IMR-90 (cell line): ENCODE measurements around the gene TMEM213. TPM values are rescaled to one million over a fixed set of nuclear protein-coding genes. Genes with fewer than 3 reads are reported as not detected.

Experiments used
- ATAC-seq: fragments of 200-7000 bp; cut with Tn5 transposase; 2 replicates; pipeline ENCODE4 v1.9.1; 2020; ENCODE audit warnings: low read depth, mild to moderate bottlenecking, moderate library complexity
- Bru-seq: library from RNA; stranded (reverse); fragments of 400-500 nt; gene quantifications from one replicate; lab custom pipeline; 2021; lab: Mats Ljungman, UMichigan
- BruChase-seq, 2 experiments: library from RNA; stranded (reverse); fragments of 400-500 nt; gene quantifications; one replicate each; lab custom pipeline; 2021; lab: Mats Ljungman, UMichigan
- BruUV-seq: library from RNA; stranded (reverse); fragments of 400-500 nt; replicated peaks from 2 replicates; lab custom pipeline; 2021; lab: Mats Ljungman, UMichigan
- CTCF ChIA-PET: fragments of 300-600 bp; formaldehyde crosslinking; extraction: SDS; loops from one replicate; lab custom pipeline; 2021; ENCODE audit warnings: antibody characterized with exemption; lab: Yijun Ruan, JAX
- POLR2A ChIA-PET: fragments of 300-600 bp; sonication (Branson Sonifier 250); formaldehyde crosslinking; loops from one replicate; lab custom pipeline; 2022; ENCODE audit warnings: antibody characterized with exemption; ENCODE audit not compliant: unreplicated experiment; lab: Charles Lee
- DNase-seq: peaks from one replicate; pipeline ENCODE4 v3.0.0; 2013
- H2AFZ ChIP-seq: replicated peaks from 2 replicates; pipeline ENCODE3; 2013; ENCODE audit warnings: low read length, mild to moderate bottlenecking; ENCODE audit not compliant: poor library complexity
- H2AK5ac ChIP-seq: 2 replicates; pipeline ENCODE4 v1.6.1; 2013; ENCODE audit warnings: low read depth, low read length, inconsistent platforms
- H2AK9ac ChIP-seq: replicated peaks from 2 replicates; pipeline ENCODE3; 2013; ENCODE audit warnings: mild to moderate bottlenecking, low read depth, low read length, moderate library complexity; ENCODE audit not compliant: poor library complexity
- H2BK120ac ChIP-seq: 2 replicates; pipeline ENCODE4 v1.6.1; 2013; ENCODE audit warnings: low read depth, low read length, inconsistent platforms
- H2BK15ac ChIP-seq: 3 replicates; pipeline ENCODE4 v1.6.1; 2013; ENCODE audit warnings: low read depth, low read length, inconsistent platforms
- H2BK20ac ChIP-seq: 2 replicates; pipeline ENCODE4 v1.6.1; 2013; ENCODE audit warnings: low read depth, mild to moderate bottlenecking, inconsistent platforms, low read length, moderate library complexity
- H2BK5ac ChIP-seq: 2 replicates; pipeline ENCODE4 v1.6.1; 2013; ENCODE audit warnings: mild to moderate bottlenecking, low read depth, low read length, inconsistent platforms; ENCODE audit not compliant: poor library complexity, severe bottlenecking
- H3K14ac ChIP-seq: replicated peaks from 2 replicates; pipeline ENCODE4 v1.6.1; 2013; ENCODE audit warnings: low read depth, low read length, inconsistent platforms
- H3K18ac ChIP-seq: 2 replicates; pipeline ENCODE4 v1.6.1; 2013; ENCODE audit warnings: low read depth, low read length, control low read depth
- H3K23ac ChIP-seq: 2 replicates; pipeline ENCODE4 v1.6.1; 2013; ENCODE audit warnings: low read depth, low read length, inconsistent platforms
- H3K27ac ChIP-seq: 2 replicates; pipeline ENCODE4 v1.5.1; 2013; ENCODE audit warnings: mild to moderate bottlenecking, control low read depth, low read length; ENCODE audit not compliant: insufficient read depth
- H3K27me3 ChIP-seq: 2 replicates; pipeline ENCODE4 v1.6.1; 2013; ENCODE audit warnings: low read length; ENCODE audit not compliant: control insufficient read depth, insufficient read depth
- H3K36me3 ChIP-seq: 2 replicates; pipeline ENCODE4 v1.6.1; 2013; ENCODE audit warnings: low read length, mixed read lengths; ENCODE audit not compliant: control insufficient read depth, insufficient read depth
- H3K4ac ChIP-seq: 2 replicates; pipeline ENCODE4 v1.6.1; 2013; ENCODE audit warnings: low read depth, low read length, inconsistent platforms
- H3K4me1 ChIP-seq: 2 replicates; pipeline ENCODE4 v1.6.1; 2013; ENCODE audit warnings: low read length, mixed read lengths; ENCODE audit not compliant: control insufficient read depth, insufficient read depth
- H3K4me2 ChIP-seq: 2 replicates; pipeline ENCODE4 v1.6.1; 2013; ENCODE audit warnings: low read depth, mild to moderate bottlenecking, control low read depth, low read length, moderate library complexity
- H3K4me3 ChIP-seq: 2 replicates; pipeline ENCODE4 v1.5.1; 2013; ENCODE audit warnings: low read depth, mild to moderate bottlenecking, control low read depth, low read length, moderate library complexity; ENCODE audit not compliant: insufficient read depth
- H3K56ac ChIP-seq: 2 replicates; pipeline ENCODE4 v1.6.1; 2013; ENCODE audit warnings: low read length, inconsistent platforms; ENCODE audit not compliant: insufficient read depth; ENCODE audit errors: extremely low read depth
- H3K79me1 ChIP-seq, 2 experiments: 2 replicates each; pipeline ENCODE4 v1.6.1; 2013; ENCODE audit warnings: low read length in 2 of 2, inconsistent platforms in 1 of 2, low read depth in 1 of 2
- H3K9ac ChIP-seq: 2 replicates; pipeline ENCODE4 v1.6.1; 2013; ENCODE audit warnings: low read depth, low read length, control low read depth
- H3K9me1 ChIP-seq: 2 replicates; pipeline ENCODE4 v1.6.1; 2013; ENCODE audit warnings: low read length, inconsistent platforms; ENCODE audit not compliant: insufficient read depth
- H3K9me3 ChIP-seq: 2 replicates; pipeline ENCODE4 v1.6.1; 2013; ENCODE audit warnings: low read length; ENCODE audit not compliant: control insufficient read depth, insufficient read depth
- H4K20me1 ChIP-seq: 2 replicates; pipeline ENCODE4 v1.6.1; 2013; ENCODE audit warnings: low read length, inconsistent platforms; ENCODE audit not compliant: insufficient read depth
- H4K5ac ChIP-seq: 2 replicates; pipeline ENCODE4 v1.6.1; 2013; ENCODE audit warnings: mild to moderate bottlenecking, low read depth, low read length, control low read depth
- H4K8ac ChIP-seq, 2 experiments: 2 replicates each; pipeline ENCODE4 v1.6.1; 2013; ENCODE audit warnings: low read depth in 2 of 2, low read length in 2 of 2, control low read depth in 1 of 2, inconsistent platforms in 1 of 2
- H4K91ac ChIP-seq: 2 replicates; pipeline ENCODE4 v1.6.1; 2013; ENCODE audit warnings: low read depth, low read length, inconsistent platforms; ENCODE audit not compliant: insufficient read depth
- BHLHE40 ChIP-seq: fragments of 150-350 bp; IDR thresholded peaks from 2 replicates; pipeline ENCODE4 v1.6.1; 2016; ENCODE audit warnings: mild to moderate bottlenecking, low read depth, low read length
- CEBPB ChIP-seq: IDR thresholded peaks from 2 replicates; pipeline ENCODE4 v1.6.1; 2012; ENCODE audit warnings: low read depth, low read length, improper control_type of control experiment
- CHD1 ChIP-seq: IDR thresholded peaks from 2 replicates; pipeline ENCODE4 v1.6.1; 2012; ENCODE audit warnings: low read depth, low read length, improper control_type of control experiment
- FOS ChIP-seq: fragments of 150-350 bp; IDR thresholded peaks from 2 replicates; pipeline ENCODE4 v1.6.1; 2016; ENCODE audit warnings: low read depth, low read length
- MAFK ChIP-seq: IDR thresholded peaks from 2 replicates; pipeline ENCODE4 v1.6.1; 2012; ENCODE audit warnings: low read depth, low read length, improper control_type of control experiment
- MAZ ChIP-seq: IDR thresholded peaks from 2 replicates; pipeline ENCODE4 v1.6.1; 2012; ENCODE audit warnings: low read depth, mild to moderate bottlenecking, low read length, improper control_type of control experiment, moderate library complexity, borderline replicate concordance
- MXI1 ChIP-seq: IDR thresholded peaks from 2 replicates; pipeline ENCODE4 v1.6.1; 2012; ENCODE audit warnings: low read depth, mild to moderate bottlenecking, low read length, moderate library complexity, borderline replicate concordance
- NFE2L2 ChIP-seq: fragments of 150-350 bp; IDR thresholded peaks from 2 replicates; pipeline ENCODE4 v1.6.1; 2016; ENCODE audit warnings: low read depth, mild to moderate bottlenecking, low read length
- POLR2A ChIP-seq: IDR thresholded peaks from 2 replicates; pipeline ENCODE4 v1.6.1; 2012; ENCODE audit warnings: mild to moderate bottlenecking, low read depth, low read length
- RAD21 ChIP-seq: IDR thresholded peaks from 2 replicates; pipeline ENCODE4 v1.6.1; 2012; ENCODE audit warnings: low read length, improper control_type of control experiment
- SMC3 ChIP-seq: fragments of 150-350 bp; IDR thresholded peaks from 2 replicates; pipeline ENCODE4 v1.6.1; 2016; ENCODE audit warnings: low read depth, mild to moderate bottlenecking, antibody characterized with exemption, low read length, moderate library complexity
- WGBS, 2 experiments: methylation state at CpG; one replicate each; pipeline versions ENCODE4 v1.1.5 to v1.1.7; 2013; ENCODE audit warnings: missing lambda C conversion rate in 2 of 2; ENCODE audit not compliant: insufficient read length in 1 of 2; ENCODE audit errors: extremely low coverage in 2 of 2; 5-methylcytosine and 5-hydroxymethylcytosine counted together
- dilution Hi-C: fragments of 300-500 bp; cut with HindIII; formaldehyde crosslinking; loops from one replicate; pipeline ENCODE4 v1.14.3; 2018; ENCODE audit warnings: low sequenced_read_pairs; ENCODE audit not compliant: unreplicated experiment
- in situ Hi-C: fragments of 300-500 bp; cut with MboI; formaldehyde crosslinking; loops from 3 replicates; pipeline ENCODE4 v1.14.3; 2019; ENCODE audit warnings: low sequenced_read_pairs, inconsistent platforms, mixed read lengths
- intact Hi-C: fragments of 100-400 bp; cut with micrococcal nuclease; formaldehyde crosslinking; loops from 2 replicates; pipeline ENCODE4 v1.10.0; 2022
- long read RNA-seq: library from polyadenylated mRNA; unstranded; transcript quantifications from one replicate; pipeline ENCODE4 v2.0.0, GENCODE V29; 2021; ENCODE audit not compliant: unreplicated experiment
- polyA plus RNA-seq, 3 experiments: library from polyadenylated mRNA; depleted of rRNA; stranded (reverse); fragments of >200 nt; gene quantifications; 2 replicates each; pipeline ENCODE4 v1.2.3, GENCODE V29; 2012; ENCODE audit warnings: low replicate concordance in 1 of 3
- total RNA-seq: library from RNA; depleted of rRNA; stranded (reverse); fragments of >200 nt; gene quantifications from 2 replicates; pipeline ENCODE4 v1.2.3, GENCODE V29; 2012; rRNA removed
- TF ChIP-seq, protein P1 (sequence below): conservative IDR thresholded peaks from 2 replicates; pipeline ENCODE4 v1.5.1; 2012; ENCODE audit warnings: mild to moderate bottlenecking, low read depth, low read length, improper control_type of control experiment
- TF ChIP-seq, protein P2 (sequence below): fragments of 150-350 bp; IDR thresholded peaks from 2 replicates; pipeline ENCODE4 v1.6.1; 2016; ENCODE audit warnings: low read depth, mild to moderate bottlenecking, low read length, moderate library complexity, borderline replicate concordance
- TF ChIP-seq, protein P3 (sequence below): fragments of 150-350 bp; IDR thresholded peaks from 2 replicates; pipeline ENCODE4 v1.6.1; 2017; ENCODE audit warnings: mild to moderate bottlenecking, antibody characterized with exemption, low read length, low read depth

TMEM213 gene, protein sequence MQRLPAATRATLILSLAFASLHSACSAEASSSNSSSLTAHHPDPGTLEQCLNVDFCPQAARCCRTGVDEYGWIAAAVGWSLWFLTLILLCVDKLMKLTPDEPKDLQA
- total RNA-seq (not detected in 2 replicates), polyA plus RNA-seq (2012; rRNA removed) (not detected in 2 replicates), Bru-seq, nascent RNA (not detected), BruChase-seq, experiment 1, labeled RNA remaining after a 6-hour chase (not detected), BruChase-seq, experiment 2, labeled RNA remaining after a 2-hour chase (not detected)
- not detected in 2 replicates for polyA plus RNA-seq (2012; cell fraction: cytosol; rRNA removed)
- polyA plus RNA-seq (2012; cell fraction: nucleus; rRNA removed; ENCODE audit: low replicate concordance) = not detected in 2 replicates
- long read RNA-seq = 0 reads

DNA sequence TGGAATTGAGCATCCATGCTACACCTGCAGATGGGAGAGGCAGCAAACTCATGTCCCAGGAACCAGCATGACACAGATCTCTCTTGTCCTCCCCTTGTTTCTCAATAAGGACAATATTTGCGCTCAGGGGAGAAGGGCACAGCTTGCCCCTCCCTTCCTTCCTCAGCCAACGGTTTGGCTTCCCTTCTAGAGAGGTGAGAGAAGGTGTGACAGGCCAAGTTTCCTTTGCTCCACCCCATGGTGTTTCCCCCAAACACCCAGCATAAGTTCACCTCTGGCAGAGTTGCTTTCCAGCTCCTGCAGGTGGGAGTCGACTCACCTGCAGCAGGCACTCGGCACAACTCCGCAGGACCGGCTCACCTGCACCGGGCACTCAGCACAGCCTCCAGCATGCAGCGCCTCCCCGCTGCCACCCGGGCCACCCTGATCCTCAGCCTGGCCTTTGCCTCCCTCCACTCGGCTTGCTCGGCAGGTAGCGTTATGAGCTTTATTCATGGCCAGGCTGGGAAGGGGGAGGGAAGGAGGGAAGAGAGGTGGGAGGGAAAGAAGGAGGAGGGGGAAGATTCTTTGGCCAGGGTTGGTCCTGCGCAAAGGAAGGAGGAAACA is at the start of gene TMEM213, which contains the start of gene ATP6V0A4:
TSS of gene TMEM213 (plus strand) at position 280 of the 606 bp plus-strand sequence. CDS start at position 391, 111 bp downstream.
TSS of gene ATP6V0A4 (minus strand) at position 482 of the 606 bp plus-strand sequence. CDS start 26,949 bp downstream, outside the sequence.
- no peaks in the 10 kb centered on the region for H4K20me1 ChIP-seq
- DNase-seq (no peak), ATAC-seq (no peak)
- H2AK5ac ChIP-seq = no peak within 1 kb of the TSS
- H3K23ac ChIP-seq = no peak within 1 kb of the TSS
- H3K4me2 ChIP-seq = no peak within 1 kb of the TSS
- no peaks in the 10 kb centered on the region for H3K36me3 ChIP-seq
- WGBS, 2 experiments = 11% methylated on average over 8 of the region's 14 CpGs; no CpG with 5 or more reads in 1 of the 2 experiments
- no peak within 1 kb of the TSS for H3K14ac ChIP-seq
- H2BK20ac ChIP-seq = no peak within 1 kb of the TSS
- H3K27me3 ChIP-seq = no peaks in the 10 kb centered on the region
- no peak within 1 kb of the TSS for H3K56ac ChIP-seq
- no peak within 1 kb of the TSS for H3K27ac ChIP-seq
- CTCF ChIA-PET = no interaction called here
- no peaks in the 10 kb centered on the region; the same call in 1 of the 2 replicates for H3K9me1 ChIP-seq
- intact Hi-C loops = no loop called here
- H3K4me1 ChIP-seq = no peaks in the 10 kb centered on the region
- no peak within 1 kb of the TSS for H4K8ac ChIP-seq
- H2BK15ac ChIP-seq = no peak within 1 kb of the TSS
- H2BK120ac ChIP-seq = no peak within 1 kb of the TSS
- H2AK9ac ChIP-seq = no peak within 1 kb of the TSS
- no peak within 1 kb of the TSS for H3K4me3 ChIP-seq
- no peak within 1 kb of the TSS for H4K5ac ChIP-seq
- no peak within 1 kb of the TSS for H3K9ac ChIP-seq
- H2AFZ ChIP-seq = no peak within 1 kb of the TSS
- H3K18ac ChIP-seq = no peak within 1 kb of the TSS
- no peak within 1 kb of the TSS for H4K91ac ChIP-seq
- H2BK5ac ChIP-seq = no peak within 1 kb of the TSS
- POLR2A ChIA-PET = no interaction called here
- TF ChIP-seq RAD21 (no peak), FOS (no peak), CEBPB (no peak), MAZ (no peak), BHLHE40 (no peak), CHD1 (no peak), SMC3 (no peak), MAFK (no peak), MXI1 (no peak), POLR2A (no peak), NFE2L2 (no peak)
- TF ChIP-seq, protein P1, sequence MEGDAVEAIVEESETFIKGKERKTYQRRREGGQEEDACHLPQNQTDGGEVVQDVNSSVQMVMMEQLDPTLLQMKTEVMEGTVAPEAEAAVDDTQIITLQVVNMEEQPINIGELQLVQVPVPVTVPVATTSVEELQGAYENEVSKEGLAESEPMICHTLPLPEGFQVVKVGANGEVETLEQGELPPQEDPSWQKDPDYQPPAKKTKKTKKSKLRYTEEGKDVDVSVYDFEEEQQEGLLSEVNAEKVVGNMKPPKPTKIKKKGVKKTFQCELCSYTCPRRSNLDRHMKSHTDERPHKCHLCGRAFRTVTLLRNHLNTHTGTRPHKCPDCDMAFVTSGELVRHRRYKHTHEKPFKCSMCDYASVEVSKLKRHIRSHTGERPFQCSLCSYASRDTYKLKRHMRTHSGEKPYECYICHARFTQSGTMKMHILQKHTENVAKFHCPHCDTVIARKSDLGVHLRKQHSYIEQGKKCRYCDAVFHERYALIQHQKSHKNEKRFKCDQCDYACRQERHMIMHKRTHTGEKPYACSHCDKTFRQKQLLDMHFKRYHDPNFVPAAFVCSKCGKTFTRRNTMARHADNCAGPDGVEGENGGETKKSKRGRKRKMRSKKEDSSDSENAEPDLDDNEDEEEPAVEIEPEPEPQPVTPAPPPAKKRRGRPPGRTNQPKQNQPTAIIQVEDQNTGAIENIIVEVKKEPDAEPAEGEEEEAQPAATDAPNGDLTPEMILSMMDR = no peak
- TF ChIP-seq, protein P2, sequence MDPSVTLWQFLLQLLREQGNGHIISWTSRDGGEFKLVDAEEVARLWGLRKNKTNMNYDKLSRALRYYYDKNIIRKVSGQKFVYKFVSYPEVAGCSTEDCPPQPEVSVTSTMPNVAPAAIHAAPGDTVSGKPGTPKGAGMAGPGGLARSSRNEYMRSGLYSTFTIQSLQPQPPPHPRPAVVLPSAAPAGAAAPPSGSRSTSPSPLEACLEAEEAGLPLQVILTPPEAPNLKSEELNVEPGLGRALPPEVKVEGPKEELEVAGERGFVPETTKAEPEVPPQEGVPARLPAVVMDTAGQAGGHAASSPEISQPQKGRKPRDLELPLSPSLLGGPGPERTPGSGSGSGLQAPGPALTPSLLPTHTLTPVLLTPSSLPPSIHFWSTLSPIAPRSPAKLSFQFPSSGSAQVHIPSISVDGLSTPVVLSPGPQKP = no peak
- TF ChIP-seq, protein P3, sequence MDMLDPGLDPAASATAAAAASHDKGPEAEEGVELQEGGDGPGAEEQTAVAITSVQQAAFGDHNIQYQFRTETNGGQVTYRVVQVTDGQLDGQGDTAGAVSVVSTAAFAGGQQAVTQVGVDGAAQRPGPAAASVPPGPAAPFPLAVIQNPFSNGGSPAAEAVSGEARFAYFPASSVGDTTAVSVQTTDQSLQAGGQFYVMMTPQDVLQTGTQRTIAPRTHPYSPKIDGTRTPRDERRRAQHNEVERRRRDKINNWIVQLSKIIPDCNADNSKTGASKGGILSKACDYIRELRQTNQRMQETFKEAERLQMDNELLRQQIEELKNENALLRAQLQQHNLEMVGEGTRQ = no peak
- no peak within 1 kb of the TSS for H3K4ac ChIP-seq
- no peaks in the 10 kb centered on the region for H3K79me1 ChIP-seq
- no TSS peak for BruUV-seq
- in situ Hi-C loops = no loop called here
- dilution Hi-C loops = no loop called here
- H3K9me3 ChIP-seq = no peaks in the 10 kb centered on the region
